HepG2 (cell line): Measurements from ENCODE around the gene BLVRA. TPM values are rescaled to one million over a fixed set of nuclear protein-coding genes. Genes with fewer than 3 reads are reported as not detected.

Experiments
- ELF1 ChIP-seq: sonication (generic); formaldehyde crosslinking; IDR thresholded peaks from 2 replicates; pipeline ENCODE4 v1.4.0; 2020; ENCODE audit warnings: missing genetic modification reagents
- FOXJ3 ChIP-seq: sonication (generic); formaldehyde crosslinking; IDR thresholded peaks from 2 replicates; pipeline ENCODE4 v1.4.0; 2020; ENCODE audit warnings: missing genetic modification reagents, mild to moderate bottlenecking, borderline replicate concordance
- FOXP1 ChIP-seq, 2 experiments: fragments of 450-650 bp in 1 of 2; IDR thresholded peaks; 2 replicates each; pipeline ENCODE4 v1.6.1; 2017 to 2018; ENCODE audit warnings: antibody characterized with exemption in 1 of 2
- HNF4A ChIP-seq: sonication (generic); formaldehyde crosslinking; IDR thresholded peaks from 2 replicates; pipeline ENCODE4 v1.4.0; 2020; ENCODE audit warnings: missing genetic modification reagents
- KAT2B ChIP-seq: fragments of 150-350 bp; IDR thresholded peaks from 2 replicates; pipeline ENCODE4 v1.6.1; 2014; ENCODE audit warnings: low read depth, low read length, borderline replicate concordance
- LRRFIP1 ChIP-seq: sonication (generic); formaldehyde crosslinking; conservative IDR thresholded peaks from 2 replicates; pipeline ENCODE4 v1.4.0; 2020; ENCODE audit warnings: missing genetic modification reagents
- MAX ChIP-seq: IDR thresholded peaks from 2 replicates; pipeline ENCODE4 v1.6.1; 2012; ENCODE audit warnings: inconsistent platforms
- NFE2 ChIP-seq: sonication (generic); formaldehyde crosslinking; IDR thresholded peaks from 2 replicates; pipeline ENCODE4 v1.4.0; 2020; ENCODE audit warnings: missing genetic modification reagents
- SAP130 ChIP-seq: IDR thresholded peaks from 2 replicates; pipeline ENCODE4 v1.6.1; 2016; ENCODE audit warnings: low read depth
- SKIL ChIP-seq: sonication (generic); formaldehyde crosslinking; IDR thresholded peaks from 2 replicates; pipeline ENCODE4 v1.8.0; 2022; ENCODE audit warnings: missing genetic modification reagents, mild to moderate bottlenecking, moderate library complexity, borderline replicate concordance
- TBX3 ChIP-seq: fragments of 450-650 bp; IDR thresholded peaks from 2 replicates; pipeline ENCODE4 v1.6.1; 2017; ENCODE audit warnings: antibody characterized with exemption, mild to moderate bottlenecking, inconsistent platforms, borderline replicate concordance
- TMF1 ChIP-seq: sonication (generic); formaldehyde crosslinking; IDR thresholded peaks from 2 replicates; pipeline ENCODE4 v1.8.1; 2022; ENCODE audit warnings: low read depth, missing genetic modification reagents
- XRCC5 ChIP-seq: fragments of 200-400 bp; formaldehyde crosslinking; optimal IDR thresholded peaks from 2 replicates; pipeline ENCODE3; 2017; ENCODE audit warnings: mild to moderate bottlenecking, low read length
- ZBTB25 ChIP-seq: IDR thresholded peaks from 2 replicates; pipeline ENCODE4 v1.6.1; 2018; ENCODE audit warnings: missing genetic modification reagents
- ZEB1 ChIP-seq: IDR thresholded peaks from 2 replicates; pipeline ENCODE4 v1.6.1; 2012; ENCODE audit warnings: mild to moderate bottlenecking, low read depth, inconsistent platforms; ENCODE audit not compliant: insufficient replicate concordance
- ZNF143 ChIP-seq: sonication (generic); formaldehyde crosslinking; IDR thresholded peaks from 2 replicates; pipeline ENCODE4 v1.4.0; 2020; ENCODE audit warnings: missing genetic modification reagents
- ZNF253 ChIP-seq: sonication (generic); formaldehyde crosslinking; IDR thresholded peaks from 2 replicates; pipeline ENCODE4 v1.8.0; 2022; ENCODE audit warnings: mild to moderate bottlenecking, missing genetic modification reagents, borderline replicate concordance
- ZNF264 ChIP-seq: sonication (generic); formaldehyde crosslinking; IDR thresholded peaks from 2 replicates; pipeline ENCODE4 v1.4.0; 2020; ENCODE audit warnings: missing genetic modification reagents
- ZNF34 ChIP-seq: sonication (generic); formaldehyde crosslinking; IDR thresholded peaks from 2 replicates; pipeline ENCODE4 v1.4.0; 2020; ENCODE audit warnings: mild to moderate bottlenecking, missing genetic modification reagents, borderline replicate concordance
- polyA plus RNA-seq, 8 experiments: library from polyadenylated mRNA; depleted of rRNA in 3 of 8; stranded (reverse) in 7 of 8; unstranded in 1 of 8; fragments of >200 nt; fragmentation: Illumina TruSeq in 4 of 8; extraction: Trizol in 4 of 8; gene quantifications; 2 replicates each; pipeline versions ENCODE4 v1.2.1 to v1.2.3, GENCODE V29; 2011 to 2016; ENCODE audit warnings: low read depth in 4 of 8, missing spikeins in 1 of 8, mixed read lengths in 1 of 8; ENCODE audit not compliant: insufficient read depth in 1 of 8
- total RNA-seq, 5 experiments: library from RNA; depleted of rRNA; stranded (reverse); fragments of >200 nt; fragmentation: Illumina TruSeq; extraction: Trizol; gene quantifications; 2 replicates each; pipeline ENCODE4 v1.2.3, GENCODE V29; 2016; ENCODE audit warnings: low read depth in 1 of 5
- TF ChIP-seq, protein P1 (sequence below): sonication (generic); formaldehyde crosslinking; IDR thresholded peaks from 2 replicates; pipeline ENCODE4 v1.4.0; 2020; ENCODE audit warnings: missing genetic modification reagents
- TF ChIP-seq, protein P2 (sequence below): sonication (generic); formaldehyde crosslinking; IDR thresholded peaks from 2 replicates; pipeline ENCODE4 v1.4.0; 2020; ENCODE audit warnings: missing genetic modification reagents

BLVRA gene
- total and polyA plus RNA-seq, 2 of the 13 experiments (the other 11 are each of a cell fraction or from before 2014, with no cell fraction given): 39.2 to 64.2 TPM

DNA sequence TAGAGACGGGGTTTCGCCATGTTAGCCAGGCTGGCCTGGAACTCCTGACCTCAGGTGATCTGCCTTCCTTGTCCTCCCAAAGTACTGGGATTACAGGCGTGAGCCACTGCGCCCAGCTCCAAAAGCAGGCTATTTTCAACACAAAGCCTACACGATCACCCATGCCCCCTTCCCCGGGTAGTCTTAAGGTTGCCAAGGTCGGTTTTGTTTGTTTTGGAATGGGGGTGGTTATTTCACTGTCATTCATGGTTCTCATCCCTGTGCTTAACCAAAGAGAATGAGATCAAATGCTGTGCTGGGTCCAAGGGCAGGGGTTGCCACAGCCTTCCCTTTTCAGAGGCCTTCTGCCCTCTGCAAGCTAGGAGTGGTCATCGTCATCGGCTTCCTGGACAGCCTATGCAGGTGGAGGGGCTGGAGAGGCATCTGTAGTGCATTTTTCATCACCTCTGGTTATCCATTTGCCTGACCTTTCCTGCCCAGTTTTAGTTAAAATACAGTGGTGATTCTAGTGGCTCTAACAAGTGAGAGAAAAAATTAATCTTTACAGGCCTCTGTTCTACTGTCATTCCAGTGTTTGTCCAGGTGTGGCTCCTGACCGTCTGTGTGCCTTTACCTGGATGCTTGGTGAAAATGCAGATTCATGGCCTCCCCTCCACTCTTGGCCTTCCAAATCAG, 11.4 kb downstream of the BLVRA start (continued):
- TF ChIP-seq SKIL (CRISPR knock-in tag): peak; percentile 60; the same call in 1 of the 2 replicates
- TF ChIP-seq LRRFIP1 (CRISPR knock-in tag): no peak
- TF ChIP-seq ZNF143 (CRISPR knock-in tag): no peak
- TF ChIP-seq ZNF253 (CRISPR knock-in tag): no peak
- TF ChIP-seq ZEB1: peak; percentile 93
- TF ChIP-seq, protein P1, sequence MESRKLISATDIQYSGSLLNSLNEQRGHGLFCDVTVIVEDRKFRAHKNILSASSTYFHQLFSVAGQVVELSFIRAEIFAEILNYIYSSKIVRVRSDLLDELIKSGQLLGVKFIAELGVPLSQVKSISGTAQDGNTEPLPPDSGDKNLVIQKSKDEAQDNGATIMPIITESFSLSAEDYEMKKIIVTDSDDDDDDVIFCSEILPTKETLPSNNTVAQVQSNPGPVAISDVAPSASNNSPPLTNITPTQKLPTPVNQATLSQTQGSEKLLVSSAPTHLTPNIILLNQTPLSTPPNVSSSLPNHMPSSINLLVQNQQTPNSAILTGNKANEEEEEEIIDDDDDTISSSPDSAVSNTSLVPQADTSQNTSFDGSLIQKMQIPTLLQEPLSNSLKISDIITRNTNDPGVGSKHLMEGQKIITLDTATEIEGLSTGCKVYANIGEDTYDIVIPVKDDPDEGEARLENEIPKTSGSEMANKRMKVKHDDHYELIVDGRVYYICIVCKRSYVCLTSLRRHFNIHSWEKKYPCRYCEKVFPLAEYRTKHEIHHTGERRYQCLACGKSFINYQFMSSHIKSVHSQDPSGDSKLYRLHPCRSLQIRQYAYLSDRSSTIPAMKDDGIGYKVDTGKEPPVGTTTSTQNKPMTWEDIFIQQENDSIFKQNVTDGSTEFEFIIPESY (CRISPR knock-in tag): peak; percentile 42; the same call in 1 of the 2 replicates
- TF ChIP-seq FOXJ3: peak; percentile 82; the same call in 1 of the 2 replicates
- peak; percentile 90; the same call in 1 of the 2 replicates for TF ChIP-seq ZNF264 (CRISPR knock-in tag)
- no peak for TF ChIP-seq FOXP1 (IDR thresholded peaks at IDR 0.05)
- TF ChIP-seq FOXP1 (CRISPR knock-in tag; IDR thresholded peaks at IDR 0.05): peak; percentile 80
- TF ChIP-seq KAT2B: no peak
- TF ChIP-seq ZNF34 (CRISPR knock-in tag): no peak
- TF ChIP-seq TMF1 (CRISPR knock-in tag): no peak
- TF ChIP-seq MAX: peak; percentile 62
- TF ChIP-seq TBX3: no peak
- TF ChIP-seq ZBTB25 (CRISPR knock-in tag): peak; percentile 64; the same call in 1 of the 2 replicates
- peak; percentile 65 for TF ChIP-seq ELF1
- TF ChIP-seq HNF4A: peak; percentile 96
- no peak for TF ChIP-seq NFE2 (CRISPR knock-in tag)
- peak; percentile 94 for TF ChIP-seq SAP130 (CRISPR knock-in tag)
- TF ChIP-seq, protein P2, sequence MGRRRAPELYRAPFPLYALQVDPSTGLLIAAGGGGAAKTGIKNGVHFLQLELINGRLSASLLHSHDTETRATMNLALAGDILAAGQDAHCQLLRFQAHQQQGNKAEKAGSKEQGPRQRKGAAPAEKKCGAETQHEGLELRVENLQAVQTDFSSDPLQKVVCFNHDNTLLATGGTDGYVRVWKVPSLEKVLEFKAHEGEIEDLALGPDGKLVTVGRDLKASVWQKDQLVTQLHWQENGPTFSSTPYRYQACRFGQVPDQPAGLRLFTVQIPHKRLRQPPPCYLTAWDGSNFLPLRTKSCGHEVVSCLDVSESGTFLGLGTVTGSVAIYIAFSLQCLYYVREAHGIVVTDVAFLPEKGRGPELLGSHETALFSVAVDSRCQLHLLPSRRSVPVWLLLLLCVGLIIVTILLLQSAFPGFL (CRISPR knock-in tag): no peak
- TF ChIP-seq XRCC5: no peak
